GM12878 (cell line): ENCODE data around the gene CARD11. TPM values are rescaled to one million over a fixed set of nuclear protein-coding genes. Genes with fewer than 3 reads are reported as not detected.

Experiments
- ATAC-seq: fragments of 200-7000 bp; cut with Tn5 transposase; 3 replicates; pipeline ENCODE4 v1.9.1; 2020; ENCODE audit warnings: mild to moderate bottlenecking, moderate library complexity
- BruUV-seq: library from RNA; stranded (reverse); fragments of 400-500 nt; replicated peaks from 2 replicates; lab custom pipeline; 2021; lab: Mats Ljungman, UMichigan
- CTCF ChIA-PET: fragments of 300-600 bp; sonication (Branson Sonifier 250); formaldehyde crosslinking; extraction: SDS; loops from one replicate; lab custom pipeline; 2021; ENCODE audit warnings: inconsistent platforms; lab: Yijun Ruan, JAX
- POLR2A ChIA-PET: fragments of 350-600 bp; formaldehyde crosslinking; extraction: SDS; loops from one replicate; lab custom pipeline; 2021; ENCODE audit warnings: inconsistent platforms; lab: Charles Lee
- RAD21 ChIA-PET: fragments of 300-600 bp; sonication (Branson Sonifier 250); formaldehyde crosslinking; loops from one replicate; lab custom pipeline; 2023; ENCODE audit warnings: antibody characterized with exemption; ENCODE audit not compliant: unreplicated experiment; lab: Charles Lee
- SMC1A ChIA-PET: fragments of 300-600 bp; sonication (Branson Sonifier 250); formaldehyde crosslinking; loops from one replicate; lab custom pipeline; 2023; ENCODE audit not compliant: unreplicated experiment, uncharacterized antibody; lab: Charles Lee
- DNase-seq: peaks from one replicate; pipeline ENCODE4 v3.0.0-alpha.2; 2011; ENCODE audit warnings: low read depth, low spot score
- FAIRE-seq: peaks from 3 replicates; lab custom pipeline; 2011; peaks lifted over from hg19 to GRCh38; lab: Jason Lieb, UNC
- H2AFZ ChIP-seq: 2 replicates; pipeline ENCODE4 v1.6.0; 2011; ENCODE audit warnings: low read depth, low read length, control low read depth; ENCODE audit not compliant: control insufficient read depth
- H3K27ac ChIP-seq: 2 replicates; pipeline ENCODE4 v1.5.1; 2011; ENCODE audit warnings: control low read depth; ENCODE audit not compliant: control insufficient read depth, insufficient read depth
- H3K27me3 ChIP-seq, 2 experiments: replicated peaks in 1 of 2; 2 replicates each; pipeline versions ENCODE4 v1.6.0 to v1.6.1; 2011; ENCODE audit warnings: low read length in 1 of 2; ENCODE audit not compliant: control insufficient read depth in 2 of 2, insufficient read depth in 2 of 2
- H3K36me3 ChIP-seq, 2 experiments: 2 replicates each; pipeline ENCODE4 v1.5.1; 2011; ENCODE audit warnings: low read length in 1 of 2; ENCODE audit not compliant: control insufficient read depth in 2 of 2, insufficient read depth in 2 of 2
- H3K4me1 ChIP-seq: 2 replicates; pipeline ENCODE4 v1.6.1; 2011; ENCODE audit warnings: mild to moderate bottlenecking, low read length, moderate library complexity, mixed read lengths; ENCODE audit not compliant: control insufficient read depth, insufficient read depth
- H3K4me2 ChIP-seq: 2 replicates; pipeline ENCODE4 v1.6.0; 2011; ENCODE audit warnings: control low read depth; ENCODE audit not compliant: control insufficient read depth, insufficient read depth
- H3K4me3 ChIP-seq: fragments of 200-600 bp; sonication (generic); 2 replicates; pipeline ENCODE4 v1.5.1; 2016
- H3K79me2 ChIP-seq: 2 replicates; pipeline ENCODE4 v1.6.0; 2011; ENCODE audit warnings: low read length; ENCODE audit not compliant: control insufficient read depth, insufficient read depth
- H3K9ac ChIP-seq: 2 replicates; pipeline ENCODE4 v1.8.0; 2011; ENCODE audit warnings: low read length, control low read depth, mixed read lengths; ENCODE audit not compliant: control insufficient read depth, insufficient read depth
- H3K9me3 ChIP-seq: replicated peaks from 3 replicates; pipeline ENCODE4 v1.5.1; 2011; ENCODE audit warnings: mild to moderate bottlenecking, low read length; ENCODE audit not compliant: control insufficient read depth, insufficient read depth
- H4K20me1 ChIP-seq: 2 replicates; pipeline ENCODE4 v1.6.0; 2011; ENCODE audit not compliant: control insufficient read depth, insufficient read depth
- CEBPB ChIP-seq, 2 experiments: fragments of 150-350 bp in 1 of 2; IDR thresholded peaks; 2 replicates each; pipeline ENCODE4 v1.6.1; 2012 to 2014; ENCODE audit warnings: low read depth in 2 of 2, low read length in 2 of 2, borderline replicate concordance in 1 of 2, inconsistent platforms in 1 of 2
- EZH2 ChIP-seq: IDR thresholded peaks from 2 replicates; pipeline ENCODE4 v1.6.1; 2012; ENCODE audit warnings: low read depth, mild to moderate bottlenecking, control low read depth, inconsistent platforms, low read length, borderline replicate concordance; ENCODE audit not compliant: control insufficient read depth
- GABPA ChIP-seq: IDR thresholded peaks from 2 replicates; pipeline ENCODE4 v1.6.1; 2014; ENCODE audit warnings: antibody characterized with exemption, low read depth, mild to moderate bottlenecking, inconsistent platforms
- IKZF1 ChIP-seq: fragments of 450-650 bp; conservative IDR thresholded peaks from 2 replicates; pipeline ENCODE4 v1.6.1; 2017; ENCODE audit warnings: antibody characterized with exemption, mild to moderate bottlenecking
- IKZF2 ChIP-seq, 2 experiments: fragments of 450-650 bp; IDR thresholded peaks; 2 replicates each; pipeline ENCODE4 v1.6.1; 2017; ENCODE audit warnings: mild to moderate bottlenecking in 2 of 2, moderate library complexity in 2 of 2
- NRF1 ChIP-seq: conservative IDR thresholded peaks from 2 replicates; pipeline ENCODE4 v1.6.1; 2011; ENCODE audit warnings: mild to moderate bottlenecking, low read depth, low read length, improper control_type of control experiment
- RAD51 ChIP-seq: fragments of 450-650 bp; IDR thresholded peaks from 2 replicates; pipeline ENCODE4 v1.6.1; 2016; ENCODE audit warnings: moderate library complexity, mild to moderate bottlenecking, inconsistent platforms
- SIX5 ChIP-seq: IDR thresholded peaks from 2 replicates; pipeline ENCODE4 v1.6.1; 2011; ENCODE audit warnings: mild to moderate bottlenecking, low read depth, low read length, moderate library complexity; ENCODE audit not compliant: severe bottlenecking
- TAF1 ChIP-seq: IDR thresholded peaks from 2 replicates; pipeline ENCODE4 v1.6.1; 2011; ENCODE audit warnings: mild to moderate bottlenecking, low read depth, low read length, borderline replicate concordance
- ZNF24 ChIP-seq: fragments of 450-650 bp; IDR thresholded peaks from 2 replicates; pipeline ENCODE4 v1.6.1; 2017; ENCODE audit warnings: antibody characterized with exemption, mild to moderate bottlenecking
- WGBS: methylation state at CpG from one replicate; pipeline ENCODE4 v1.1.6; 2016; ENCODE audit warnings: low lambda C conversion rate; ENCODE audit not compliant: insufficient replicate concordance, insufficient coverage; ENCODE audit errors: missing lambda C conversion rate; 5-methylcytosine and 5-hydroxymethylcytosine counted together
- in situ Hi-C: fragments of 300-500 bp; cut with MboI; formaldehyde crosslinking; loops from 9 replicates; pipeline ENCODE4 v1.14.3; 2018; ENCODE audit warnings: mixed read lengths
- intact Hi-C: fragments of 100-400 bp; cut with micrococcal nuclease; formaldehyde crosslinking; loops from one replicate; pipeline ENCODE4 v1.14.2; 2022; ENCODE audit not compliant: unreplicated experiment
- polyA plus RNA-seq, 11 experiments: library from polyadenylated mRNA; depleted of rRNA in 4 of 11; unstranded in 6 of 11; stranded (reverse) in 5 of 11; fragments of >200 nt; fragmentation: Nextera tagmentation in 4 of 11; fragmentation: Illumina TruSeq in 1 of 11; extraction: Ambion mirVana in 4 of 11; extraction: Trizol in 1 of 11; gene quantifications; 1 replicate in 1 of 11; 2 replicates in 10 of 11; pipeline versions ENCODE4 v1.2.1 to v1.2.3, GENCODE V29; 2011 to 2016; ENCODE audit warnings: inconsistent platforms in 2 of 11, missing spikeins in 2 of 11, low read depth in 1 of 11
- total RNA-seq, 4 experiments: library from RNA; depleted of rRNA in 3 of 4; stranded (reverse); fragments of >200 nt in 3 of 4; fragmentation: Illumina TruSeq in 1 of 4; extraction: Trizol in 1 of 4; gene quantifications; 2 replicates each; pipeline versions ENCODE4 v1.2.1 to v1.2.3, GENCODE V29; 2013 to 2021
- TF ChIP-seq, protein P1 (sequence below): fragments of 450-650 bp; IDR thresholded peaks from 2 replicates; pipeline ENCODE4 v1.6.1; 2018; ENCODE audit warnings: mild to moderate bottlenecking, low read depth, moderate library complexity; ENCODE audit not compliant: partially characterized antibody
- TF ChIP-seq, protein P2 (sequence below): IDR thresholded peaks from 2 replicates; pipeline ENCODE4 v1.6.1; 2011; ENCODE audit warnings: mild to moderate bottlenecking, low read depth, low read length, moderate library complexity; ENCODE audit not compliant: insufficient replicate concordance
- TF ChIP-seq, protein P3 (sequence below): IDR thresholded peaks from 2 replicates; pipeline ENCODE4 v1.6.1; 2012; ENCODE audit warnings: improper control_type of control experiment, low read depth, low read length; ENCODE audit not compliant: insufficient replicate concordance

CARD11 gene
- total and polyA plus RNA-seq, 10 of the 15 experiments (the other 5 are each of a cell fraction or from before 2014, with no cell fraction given): 0.27 to 72.0 (median 28.4) TPM

- TF ChIP-seq, protein P1, sequence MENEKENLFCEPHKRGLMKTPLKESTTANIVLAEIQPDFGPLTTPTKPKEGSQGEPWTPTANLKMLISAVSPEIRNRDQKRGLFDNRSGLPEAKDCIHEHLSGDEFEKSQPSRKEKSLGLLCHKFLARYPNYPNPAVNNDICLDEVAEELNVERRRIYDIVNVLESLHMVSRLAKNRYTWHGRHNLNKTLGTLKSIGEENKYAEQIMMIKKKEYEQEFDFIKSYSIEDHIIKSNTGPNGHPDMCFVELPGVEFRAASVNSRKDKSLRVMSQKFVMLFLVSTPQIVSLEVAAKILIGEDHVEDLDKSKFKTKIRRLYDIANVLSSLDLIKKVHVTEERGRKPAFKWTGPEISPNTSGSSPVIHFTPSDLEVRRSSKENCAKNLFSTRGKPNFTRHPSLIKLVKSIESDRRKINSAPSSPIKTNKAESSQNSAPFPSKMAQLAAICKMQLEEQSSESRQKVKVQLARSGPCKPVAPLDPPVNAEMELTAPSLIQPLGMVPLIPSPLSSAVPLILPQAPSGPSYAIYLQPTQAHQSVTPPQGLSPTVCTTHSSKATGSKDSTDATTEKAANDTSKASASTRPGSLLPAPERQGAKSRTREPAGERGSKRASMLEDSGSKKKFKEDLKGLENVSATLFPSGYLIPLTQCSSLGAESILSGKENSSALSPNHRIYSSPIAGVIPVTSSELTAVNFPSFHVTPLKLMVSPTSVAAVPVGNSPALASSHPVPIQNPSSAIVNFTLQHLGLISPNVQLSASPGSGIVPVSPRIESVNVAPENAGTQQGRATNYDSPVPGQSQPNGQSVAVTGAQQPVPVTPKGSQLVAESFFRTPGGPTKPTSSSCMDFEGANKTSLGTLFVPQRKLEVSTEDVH: no peak
- TF ChIP-seq NRF1 (no peak), TAF1 (no peak), ZNF24 (peak; percentile 91)
- TF ChIP-seq, protein P2, sequence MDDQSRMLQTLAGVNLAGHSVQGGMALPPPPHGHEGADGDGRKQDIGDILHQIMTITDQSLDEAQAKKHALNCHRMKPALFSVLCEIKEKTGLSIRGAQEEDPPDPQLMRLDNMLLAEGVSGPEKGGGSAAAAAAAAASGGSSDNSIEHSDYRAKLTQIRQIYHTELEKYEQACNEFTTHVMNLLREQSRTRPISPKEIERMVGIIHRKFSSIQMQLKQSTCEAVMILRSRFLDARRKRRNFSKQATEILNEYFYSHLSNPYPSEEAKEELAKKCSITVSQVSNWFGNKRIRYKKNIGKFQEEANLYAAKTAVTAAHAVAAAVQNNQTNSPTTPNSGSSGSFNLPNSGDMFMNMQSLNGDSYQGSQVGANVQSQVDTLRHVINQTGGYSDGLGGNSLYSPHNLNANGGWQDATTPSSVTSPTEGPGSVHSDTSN: no peak
- TF ChIP-seq, all 136 proteins: peak for 2
These were observed 74.9 kb downstream of the CARD11 start (continued) for GRCh38 chr7:2968616-2969397.

GRCh38 chr7:2968176-2968575 is 75.5 kb downstream of the CARD11 start:
- FAIRE-seq: no peak
- no peak for TF ChIP-seq EZH2
- TF ChIP-seq, protein P3, sequence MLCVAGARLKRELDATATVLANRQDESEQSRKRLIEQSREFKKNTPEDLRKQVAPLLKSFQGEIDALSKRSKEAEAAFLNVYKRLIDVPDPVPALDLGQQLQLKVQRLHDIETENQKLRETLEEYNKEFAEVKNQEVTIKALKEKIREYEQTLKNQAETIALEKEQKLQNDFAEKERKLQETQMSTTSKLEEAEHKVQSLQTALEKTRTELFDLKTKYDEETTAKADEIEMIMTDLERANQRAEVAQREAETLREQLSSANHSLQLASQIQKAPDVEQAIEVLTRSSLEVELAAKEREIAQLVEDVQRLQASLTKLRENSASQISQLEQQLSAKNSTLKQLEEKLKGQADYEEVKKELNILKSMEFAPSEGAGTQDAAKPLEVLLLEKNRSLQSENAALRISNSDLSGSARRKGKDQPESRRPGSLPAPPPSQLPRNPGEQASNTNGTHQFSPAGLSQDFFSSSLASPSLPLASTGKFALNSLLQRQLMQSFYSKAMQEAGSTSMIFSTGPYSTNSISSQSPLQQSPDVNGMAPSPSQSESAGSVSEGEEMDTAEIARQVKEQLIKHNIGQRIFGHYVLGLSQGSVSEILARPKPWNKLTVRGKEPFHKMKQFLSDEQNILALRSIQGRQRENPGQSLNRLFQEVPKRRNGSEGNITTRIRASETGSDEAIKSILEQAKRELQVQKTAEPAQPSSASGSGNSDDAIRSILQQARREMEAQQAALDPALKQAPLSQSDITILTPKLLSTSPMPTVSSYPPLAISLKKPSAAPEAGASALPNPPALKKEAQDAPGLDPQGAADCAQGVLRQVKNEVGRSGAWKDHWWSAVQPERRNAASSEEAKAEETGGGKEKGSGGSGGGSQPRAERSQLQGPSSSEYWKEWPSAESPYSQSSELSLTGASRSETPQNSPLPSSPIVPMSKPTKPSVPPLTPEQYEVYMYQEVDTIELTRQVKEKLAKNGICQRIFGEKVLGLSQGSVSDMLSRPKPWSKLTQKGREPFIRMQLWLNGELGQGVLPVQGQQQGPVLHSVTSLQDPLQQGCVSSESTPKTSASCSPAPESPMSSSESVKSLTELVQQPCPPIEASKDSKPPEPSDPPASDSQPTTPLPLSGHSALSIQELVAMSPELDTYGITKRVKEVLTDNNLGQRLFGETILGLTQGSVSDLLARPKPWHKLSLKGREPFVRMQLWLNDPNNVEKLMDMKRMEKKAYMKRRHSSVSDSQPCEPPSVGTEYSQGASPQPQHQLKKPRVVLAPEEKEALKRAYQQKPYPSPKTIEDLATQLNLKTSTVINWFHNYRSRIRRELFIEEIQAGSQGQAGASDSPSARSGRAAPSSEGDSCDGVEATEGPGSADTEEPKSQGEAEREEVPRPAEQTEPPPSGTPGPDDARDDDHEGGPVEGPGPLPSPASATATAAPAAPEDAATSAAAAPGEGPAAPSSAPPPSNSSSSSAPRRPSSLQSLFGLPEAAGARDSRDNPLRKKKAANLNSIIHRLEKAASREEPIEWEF: no peak
- TF ChIP-seq RAD51: no peak
- TF ChIP-seq IKZF1: no peak
- no peak for TF ChIP-seq IKZF2 (IDR thresholded peaks at IDR 0.05)
- no peak for TF ChIP-seq SIX5
- no peak for TF ChIP-seq CEBPB (IDR thresholded peaks at IDR 0.05; ENCODE audit: borderline replicate concordance in 1 of 2, low read depth in 2 of 2, low read length in 2 of 2)
- no peak for TF ChIP-seq GABPA

More at GRCh38 chr7:2968176-2968575, 75.5 kb downstream of the CARD11 start:
- Histone ChIP-seq H4K20me1 (no peaks in the 10 kb centered on the region), H3K9ac (no peak overlapping the region), H2AFZ (no peak overlapping the region), H3K79me2 (no peaks in the 10 kb centered on the region; the same call in 1 of the 2 replicates), H3K36me3 (no peaks in the 10 kb centered on the region; a peak in 1 of 4 replicates), H3K9me3 (peaks cover 11% of the 10 kb centered on the region), H3K4me3 (no peak overlapping the region), H3K4me1 (peaks cover 19% of the 10 kb centered on the region), H3K27me3 (no peaks in the 10 kb centered on the region), H3K4me2 (no peak overlapping the region), H3K27ac (no peak overlapping the region)
- ChIA-PET SMC1A (no interaction called here), POLR2A (no interaction called here), RAD21 (no interaction called here), CTCF (no interaction called here)
- ATAC-seq (no peak), DNase-seq (no peak)
- in situ Hi-C loops: no loop called here
- WGBS: over 99% methylated on average over 8 of the region's 8 CpGs
- intact Hi-C loops: no loop called here
- no TSS peak for BruUV-seq
